ENCODE data around the gene ATG101. TPM values are rescaled to one million over a fixed set of nuclear protein-coding genes. Genes with fewer than 3 reads are reported as not detected.
A peak's percentile ranks its signal among the peaks of the same experiment; 100 is the strongest.

Gene ATG101
- polyA plus RNA-seq, 1 of the 3 experiments (the other 2 are of a cell fraction) = 160 TPM

GRCh38 chr12:52069327-52070184, at the start of gene ATG101 (continued):
- TF ChIP-seq NFIC (IDR thresholded peaks at IDR 0.05; ENCODE audit: borderline replicate concordance) = no peak
- no peak for TF ChIP-seq IRF3 (IDR thresholded peaks at IDR 0.05; ENCODE audit: low read depth, low read length)
- peak; percentile 35 for TF ChIP-seq CHD2 (IDR thresholded peaks at IDR 0.05; ENCODE audit: low read length, partially characterized antibody)
- TF ChIP-seq YY1 (IDR thresholded peaks at IDR 0.05; ENCODE audit: low read depth) = no peak
- TF ChIP-seq MAX (IDR thresholded peaks at IDR 0.05; ENCODE audit: low read depth) = peak; percentile 25
- TF ChIP-seq NRF1 (IDR thresholded peaks at IDR 0.05; ENCODE audit: low read depth, low read length) = no peak
- TF ChIP-seq SIN3A (IDR thresholded peaks at IDR 0.05; ENCODE audit: borderline replicate concordance, low read depth, low read length) = peak; percentile 41; the same call in 1 of the 2 replicates
- TF ChIP-seq FOXJ3 (CRISPR knock-in tag; IDR thresholded peaks at IDR 0.05) = no peak
- peak; percentile 28; the same call in 1 of the 2 replicates for TF ChIP-seq SMC3 (IDR thresholded peaks at IDR 0.05; ENCODE audit: low read depth, low read length)
- TF ChIP-seq USF1 (IDR thresholded peaks at IDR 0.05; ENCODE audit: borderline replicate concordance, low read depth) = no peak
- TF ChIP-seq TAF1 (IDR thresholded peaks at IDR 0.05; ENCODE audit: borderline replicate concordance, low read depth, low read length) = peak; percentile 72
- peak; percentile 64 for TF ChIP-seq ELF1 (IDR thresholded peaks at IDR 0.05)

GRCh38 chr12:52020539-52021336, 49.0 kb upstream of the ATG101 start:
- H4K20me1 ChIP-seq (ENCODE audit: insufficient read depth) = no peaks in the 10 kb centered on the region
- no peak overlapping the region for H3K27ac ChIP-seq (ENCODE audit: low read depth in 2 of 2, low read length in 1 of 2)
- ChIA-PET CTCF (interaction anchor here (0.6 to 30.2 kb wide), 24 partner anchors 13 to 1271 kb away, joined by 3 to 949 read pairs (median 5); partner anchors contain the start of genes ANKRD33, ATG101, NR4A1 and SMIM41), POLR2A (interaction anchor here (0.8 to 2.0 kb wide), 5 partner anchors 10 to 28 kb away, joined by 4 to 6 read pairs (median 6); partner anchors contain the start of gene TAMALIN)
- peaks cover 0 to 19% of the 10 kb centered on the region in 2 experiments; a peak in 1 of 4 replicates for H3K4me1 ChIP-seq (ENCODE audit: control insufficient read depth in 1 of 2, insufficient read depth in 2 of 2, low read depth in 1 of 2, low read length in 1 of 2)
- TF ChIP-seq POLR2AphosphoS5 (IDR thresholded peaks at IDR 0.05; ENCODE audit: low read depth, low read length) (no peak), USF1 (IDR thresholded peaks at IDR 0.05; ENCODE audit: borderline replicate concordance, low read depth) (no peak), RXRA (IDR thresholded peaks at IDR 0.05; ENCODE audit: borderline replicate concordance, low read depth) (no peak), CTCF (IDR thresholded peaks at IDR 0.05) (peak; percentile 66), RAD21 (IDR thresholded peaks at IDR 0.05; ENCODE audit: low read length) (peak; percentile 83), SMC3 (IDR thresholded peaks at IDR 0.05; ENCODE audit: low read depth, low read length) (peak; percentile 87)
- no peak overlapping the region; a peak in 1 of 4 replicates for H3K4me3 ChIP-seq (ENCODE audit: low read depth in 2 of 2, low read length in 1 of 2)
- WGBS (ENCODE audit: low lambda C conversion rate) = 57% methylated on average over 9 of the region's 9 CpGs
- no peak overlapping the region for H3K9ac ChIP-seq
- H3F3A ChIP-seq (replicated peaks; ENCODE audit: insufficient read depth) = no peaks in the 10 kb centered on the region
- H3K9me2 ChIP-seq = no peaks in the 10 kb centered on the region
- peak; percentile 88 for DNase-seq
- no peak overlapping the region for H3K4me2 ChIP-seq
- no peak overlapping the region for H2AFZ ChIP-seq (ENCODE audit: low read depth)
- no peaks in the 10 kb centered on the region for H3K27me3 ChIP-seq (ENCODE audit: insufficient read depth)
- H3K36me3 ChIP-seq (replicated peaks in 1 of 2; ENCODE audit: control insufficient read depth in 1 of 2, insufficient read depth in 2 of 2, low read length in 1 of 2) = no peaks in the 10 kb centered on the region
- no peaks in the 10 kb centered on the region for H3K79me2 ChIP-seq (ENCODE audit: insufficient read depth)
- H3K9me3 ChIP-seq = no peaks in the 10 kb centered on the region

Data from SK-N-SH (cell line).